HG03354 (cell line): ENCODE measurements around the gene MPPE1.
"Not testable (repeated sequence)": the region's sequence is repeated elsewhere in the genome, so short reads cannot be mapped to it uniquely, and the experiment has no call there.

ENCODE experiments used
- ATAC-seq: cut with Tn5 transposase; IDR thresholded peaks from one replicate; pipeline ENCODE4 v1.9.1; 2021; ENCODE audit warnings: mild to moderate bottlenecking; ENCODE audit not compliant: unreplicated experiment, poor library complexity, severe bottlenecking

MPPE1 gene

GRCh38 chr18:11927497-11927896 lies 19.4 kb upstream of the MPPE1 start:
- ATAC-seq = no peak

GRCh38 chr18:11925800-11926481 lies 17.8 kb upstream of the MPPE1 start:
- ATAC-seq = no peak

- ATAC-seq = no peak
These were observed 15.3 kb upstream of the MPPE1 start for GRCh38 chr18:11923450-11923849.

GRCh38 chr18:11919522-11919921 lies 11.4 kb upstream of the MPPE1 start:
- ATAC-seq = not testable (repeated sequence)

- not testable (repeated sequence) for ATAC-seq
These were observed 8.8 kb upstream of the MPPE1 start for GRCh38 chr18:11916880-11917279.

- no peak for ATAC-seq
These were observed 1.5 kb upstream of the MPPE1 start for GRCh38 chr18:11909591-11910026.

GRCh38 chr18:11909061-11909455 lies 941 bp upstream of the MPPE1 start:
- no peak for ATAC-seq

GRCh38 chr18:11906926-11907874 lies 917 bp downstream of the MPPE1 start:
- no peak for ATAC-seq

GRCh38 chr18:11906176-11906575 lies 1.9 kb downstream of the MPPE1 start:
- no peak for ATAC-seq

- ATAC-seq = no peak
These were observed 2.5 kb downstream of the MPPE1 start for GRCh38 chr18:11905613-11906012.

GRCh38 chr18:11902522-11903292 lies 5.4 kb downstream of the MPPE1 start:
- no peak for ATAC-seq

GRCh38 chr18:11901826-11902438 lies 6.2 kb downstream of the MPPE1 start:
- ATAC-seq = no peak

GRCh38 chr18:11899063-11899462 lies 9.1 kb downstream of the MPPE1 start:
- no peak for ATAC-seq

GRCh38 chr18:11897781-11898180 lies 10.3 kb downstream of the MPPE1 start:
- ATAC-seq = no peak

GRCh38 chr18:11892438-11892837 lies 15.7 kb downstream of the MPPE1 start:
- not testable (repeated sequence) for ATAC-seq

- ATAC-seq = no peak
These were observed 16.4 kb downstream of the MPPE1 start for GRCh38 chr18:11891737-11892136.

- ATAC-seq = no peak
These were observed 18.8 kb downstream of the MPPE1 start for GRCh38 chr18:11889284-11889683.

- no peak for ATAC-seq
These were observed 19.4 kb downstream of the MPPE1 start for GRCh38 chr18:11888726-11889125.

- ATAC-seq = no peak
These were observed 20.6 kb downstream of the MPPE1 start for GRCh38 chr18:11887328-11888128.
